Progenitor cell of endocrine pancreas (in vitro differentiated cells): ENCODE measurements around the gene PPM1H. TPM values are rescaled to one million over a fixed set of nuclear protein-coding genes. Genes with fewer than 3 reads are reported as not detected.
A peak's percentile ranks its signal among the peaks of the same experiment; 100 is the strongest.

ENCODE experiments used
- DNase-seq: peaks from one replicate; pipeline ENCODE4 v3.0.0; 2021; ENCODE audit warnings: low spot score; ENCODE audit not compliant: unreplicated experiment
- H3K27ac Mint-ChIP-seq: 2 replicates; pipeline ENCODE4 v1.8.0; 2021; ENCODE audit warnings: mild to moderate bottlenecking, moderate library complexity, mixed read lengths
- H3K27me3 Mint-ChIP-seq: 2 replicates; pipeline ENCODE4 v1.8.0; 2021; ENCODE audit warnings: mixed read lengths
- H3K36me3 Mint-ChIP-seq: 2 replicates; pipeline ENCODE4 v1.8.0; 2022; ENCODE audit warnings: mixed read lengths; ENCODE audit not compliant: insufficient read depth
- H3K4me1 Mint-ChIP-seq: 2 replicates; pipeline ENCODE4 v1.8.0; 2021; ENCODE audit warnings: low read depth, mixed read lengths
- H3K4me3 Mint-ChIP-seq: 2 replicates; pipeline ENCODE4 v1.8.0; 2021; ENCODE audit warnings: low read depth, mild to moderate bottlenecking, moderate library complexity, mixed read lengths
- H3K9me3 Mint-ChIP-seq: 2 replicates; pipeline ENCODE4 v1.8.0; 2021; ENCODE audit warnings: low read depth, mixed read lengths
- total RNA-seq: library from RNA; stranded (reverse); gene quantifications from 2 replicates; pipeline ENCODE4 v1.2.1, GENCODE V29; 2021
- TF ChIP-seq, protein P1 (sequence below): fragments of 200-600 bp; sonication (generic); IDR thresholded peaks from one replicate; pipeline ENCODE4 v1.5.0; 2021; ENCODE audit warnings: antibody characterized with exemption, mild to moderate bottlenecking; ENCODE audit not compliant: unreplicated experiment

The PPM1H gene
- total RNA-seq, 1 donor from 2014 or later, result 25.4 TPM

DNA sequence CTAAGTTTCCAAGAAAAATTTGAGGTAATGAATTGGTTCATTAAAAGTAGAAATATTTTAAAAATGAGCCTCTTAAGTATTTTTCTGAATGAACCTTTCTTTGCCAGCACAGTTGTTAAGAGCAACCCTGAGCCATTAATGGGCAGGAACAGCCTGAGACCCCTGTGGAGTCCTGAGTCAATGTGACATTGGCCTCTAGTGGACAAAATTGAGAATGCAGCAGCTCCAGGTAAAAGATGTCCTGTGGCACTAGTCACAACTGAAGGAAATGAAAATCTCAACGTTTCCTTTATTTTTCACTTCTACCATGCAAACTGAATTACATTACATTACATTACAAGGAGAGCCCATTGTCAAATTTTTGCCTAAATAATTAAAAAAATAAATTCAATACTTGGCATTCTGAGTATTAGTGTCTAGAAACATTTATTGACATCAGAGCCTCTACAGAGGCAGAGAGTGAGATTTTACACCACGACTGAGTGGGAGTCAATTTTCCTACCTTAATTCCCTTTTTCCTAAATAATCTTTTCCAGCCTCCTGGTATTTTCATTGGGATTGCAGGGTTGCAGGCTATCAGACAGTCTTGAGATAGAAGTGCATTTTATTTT is 135.7 kb downstream of the PPM1H start:
- peaks cover 11% of the 10 kb centered on the region for H3K4me1 Mint-ChIP-seq
- H3K9me3 Mint-ChIP-seq, result no peaks in the 10 kb centered on the region
- peaks cover 2% of the 10 kb centered on the region for H3K36me3 Mint-ChIP-seq
- H3K27ac Mint-ChIP-seq, result no peak overlapping the region
- H3K27me3 Mint-ChIP-seq, result no peaks in the 10 kb centered on the region
- no peak overlapping the region for H3K4me3 Mint-ChIP-seq
- TF ChIP-seq, protein P1, sequence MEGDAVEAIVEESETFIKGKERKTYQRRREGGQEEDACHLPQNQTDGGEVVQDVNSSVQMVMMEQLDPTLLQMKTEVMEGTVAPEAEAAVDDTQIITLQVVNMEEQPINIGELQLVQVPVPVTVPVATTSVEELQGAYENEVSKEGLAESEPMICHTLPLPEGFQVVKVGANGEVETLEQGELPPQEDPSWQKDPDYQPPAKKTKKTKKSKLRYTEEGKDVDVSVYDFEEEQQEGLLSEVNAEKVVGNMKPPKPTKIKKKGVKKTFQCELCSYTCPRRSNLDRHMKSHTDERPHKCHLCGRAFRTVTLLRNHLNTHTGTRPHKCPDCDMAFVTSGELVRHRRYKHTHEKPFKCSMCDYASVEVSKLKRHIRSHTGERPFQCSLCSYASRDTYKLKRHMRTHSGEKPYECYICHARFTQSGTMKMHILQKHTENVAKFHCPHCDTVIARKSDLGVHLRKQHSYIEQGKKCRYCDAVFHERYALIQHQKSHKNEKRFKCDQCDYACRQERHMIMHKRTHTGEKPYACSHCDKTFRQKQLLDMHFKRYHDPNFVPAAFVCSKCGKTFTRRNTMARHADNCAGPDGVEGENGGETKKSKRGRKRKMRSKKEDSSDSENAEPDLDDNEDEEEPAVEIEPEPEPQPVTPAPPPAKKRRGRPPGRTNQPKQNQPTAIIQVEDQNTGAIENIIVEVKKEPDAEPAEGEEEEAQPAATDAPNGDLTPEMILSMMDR, result peak; percentile 93
- DNase-seq, result peak; percentile 57

DNA sequence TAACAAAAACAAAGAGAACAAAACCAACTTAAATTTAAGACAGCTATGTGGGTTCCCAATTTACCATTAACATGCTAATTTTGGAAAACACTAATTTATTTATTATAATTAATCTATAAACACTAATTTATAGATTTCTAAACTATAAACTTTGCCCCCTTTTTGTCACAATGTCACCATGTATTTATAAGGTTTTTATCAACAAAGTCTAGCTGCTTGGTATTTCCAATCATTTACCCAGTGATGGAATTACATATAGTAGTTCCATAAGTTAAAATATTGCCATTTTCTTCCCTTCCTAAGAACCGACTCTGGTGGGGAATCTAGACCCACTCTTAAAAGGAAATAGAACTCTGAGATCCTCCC is 140.7 kb downstream of the PPM1H start:
- Mint-ChIP-seq H3K27me3 (peaks cover 8% of the 10 kb centered on the region), H3K4me3 (no peak overlapping the region), H3K27ac (no peak overlapping the region), H3K36me3 (peaks cover 2% of the 10 kb centered on the region), H3K4me1 (peaks cover 28% of the 10 kb centered on the region), H3K9me3 (no peaks in the 10 kb centered on the region)
- DNase-seq, result no peak
- TF ChIP-seq, protein P1, result no peak

DNA sequence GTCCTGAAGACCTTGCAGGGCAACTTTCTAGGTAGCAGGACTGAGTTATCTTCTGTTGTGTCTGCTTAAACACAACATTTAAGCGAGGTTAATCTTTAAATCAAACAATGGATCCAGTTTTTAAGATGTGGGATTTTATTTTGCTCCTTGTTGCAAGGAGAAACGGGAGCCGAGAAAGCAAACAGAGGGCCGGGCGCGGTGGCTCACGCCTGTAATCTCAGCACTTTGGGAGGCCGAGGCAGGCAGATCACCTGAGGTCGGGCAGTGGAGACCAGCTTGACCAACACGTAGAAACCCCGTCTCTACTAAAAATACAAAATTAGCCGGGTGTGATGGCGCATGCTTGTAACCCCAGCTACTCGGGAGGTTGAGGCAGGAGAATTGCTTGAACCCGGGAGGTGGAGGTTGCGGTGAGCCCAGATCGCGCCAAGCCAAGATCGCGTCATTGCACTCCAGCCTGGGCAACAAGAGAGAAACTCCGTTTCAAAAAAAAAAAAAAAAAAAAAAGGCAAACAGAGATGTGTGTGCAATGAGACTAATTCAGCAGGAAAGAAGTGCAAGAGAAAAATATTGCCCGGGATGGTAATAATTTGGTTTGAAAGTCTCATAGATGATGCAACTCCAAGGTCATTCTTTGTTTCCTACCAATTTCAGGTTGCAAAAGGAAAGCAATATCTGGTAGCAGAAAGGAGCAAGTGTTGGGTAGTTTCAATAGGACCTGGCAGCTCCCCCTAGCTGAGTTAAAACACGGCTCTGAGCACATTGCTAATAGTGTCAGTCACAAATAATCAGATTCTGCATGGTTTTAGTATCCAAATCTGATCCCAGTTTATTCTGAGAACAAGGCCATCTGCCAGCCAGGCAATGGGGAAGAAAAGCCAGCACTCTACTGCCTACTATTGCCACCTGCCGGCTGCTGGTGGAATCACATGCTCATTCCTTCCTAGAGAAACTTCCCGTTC is 141.4 kb downstream of the PPM1H start:
- TF ChIP-seq, protein P1, result peak; percentile 96
- H3K4me1 Mint-ChIP-seq, result peaks cover 24% of the 10 kb centered on the region
- H3K27ac Mint-ChIP-seq, result peak overlapping the region; percentile 76
- no peak overlapping the region for H3K4me3 Mint-ChIP-seq
- DNase-seq, result peak; percentile 66
- peaks cover 2% of the 10 kb centered on the region for H3K36me3 Mint-ChIP-seq
- H3K9me3 Mint-ChIP-seq, result no peaks in the 10 kb centered on the region
- peaks cover 8% of the 10 kb centered on the region for H3K27me3 Mint-ChIP-seq

GRCh38 chr12:62792236-62792870 is 142.6 kb downstream of the PPM1H start:
- Mint-ChIP-seq H3K36me3 (peaks cover 1% of the 10 kb centered on the region), H3K4me1 (peaks cover 17% of the 10 kb centered on the region), H3K27ac (peak overlapping the region; percentile 50), H3K4me3 (no peak overlapping the region), H3K27me3 (peaks cover 8% of the 10 kb centered on the region), H3K9me3 (no peaks in the 10 kb centered on the region)
- TF ChIP-seq, protein P1, result no peak
- no peak for DNase-seq

- no peak for DNase-seq
- no peaks in the 10 kb centered on the region for H3K9me3 Mint-ChIP-seq
- TF ChIP-seq, protein P1, result no peak
- no peak overlapping the region for H3K27ac Mint-ChIP-seq
- peaks cover 12% of the 10 kb centered on the region for H3K36me3 Mint-ChIP-seq
- H3K4me3 Mint-ChIP-seq, result no peak overlapping the region
- peaks cover 17% of the 10 kb centered on the region for H3K4me1 Mint-ChIP-seq
- peaks cover 8% of the 10 kb centered on the region for H3K27me3 Mint-ChIP-seq
These were observed 145.1 kb downstream of the PPM1H start for GRCh38 chr12:62789851-62790250.
